ENCODE data around the gene AUTS2. TPM values are rescaled to one million over a fixed set of nuclear protein-coding genes. Genes with fewer than 3 reads are reported as not detected.

AUTS2 gene
- total and polyA plus RNA-seq, 5 donors: 7.0 to 15.4 (median 10.6) TPM

GRCh38 chr7:69989551-69989950, 391.3 kb downstream of the AUTS2 start:
- intact Hi-C loops (cut with DNase I): no loop called here
- Histone ChIP-seq H3K27ac (ENCODE audit: low read length) (no peak overlapping the region), H3K4me3 (ENCODE audit: low read length) (no peak overlapping the region), H3K27me3 (ENCODE audit: control insufficient read depth, insufficient read depth) (no peaks in the 10 kb centered on the region), H3K4me1 (ENCODE audit: control insufficient read depth, insufficient read depth, low read length) (peaks cover 4% of the 10 kb centered on the region), H3K9me3 (ENCODE audit: control insufficient read depth, low read length) (no peaks in the 10 kb centered on the region)
- ATAC-seq: no peak
- no peak for DNase-seq
- WGBS: 98% methylated on average over 5 of the region's 5 CpGs

DNA sequence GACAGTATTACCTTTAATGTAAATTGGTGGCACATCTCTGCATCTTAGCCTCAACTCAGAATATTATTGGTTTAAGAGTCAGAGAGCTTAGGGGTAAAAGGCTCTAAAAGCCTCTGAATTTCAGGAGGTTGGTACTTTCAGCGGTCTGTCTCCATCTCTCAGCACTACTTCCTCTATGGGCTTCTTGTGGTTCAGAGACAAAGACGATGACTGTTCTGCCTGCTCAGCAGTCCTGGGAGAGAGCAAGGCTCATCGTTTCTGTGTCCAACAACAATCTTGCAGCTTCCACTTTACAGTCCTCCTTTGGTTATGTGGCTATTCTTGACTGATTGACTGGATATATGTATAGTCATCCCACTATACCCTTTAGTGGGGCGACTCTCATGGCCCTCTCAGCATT, 394.7 kb downstream of the AUTS2 start:
- Histone ChIP-seq H3K27ac (ENCODE audit: low read length) (no peak overlapping the region), H3K4me3 (ENCODE audit: low read length) (no peak overlapping the region), H3K9me3 (ENCODE audit: control insufficient read depth, low read length) (no peaks in the 10 kb centered on the region), H3K4me1 (ENCODE audit: control insufficient read depth, insufficient read depth, low read length) (no peaks in the 10 kb centered on the region), H3K27me3 (ENCODE audit: control insufficient read depth, insufficient read depth) (no peaks in the 10 kb centered on the region)
- WGBS: 83% methylated on average over 4 of the region's 4 CpGs
- DNase-seq (no peak), ATAC-seq (no peak)
- intact Hi-C loops (cut with DNase I): no loop called here

DNA sequence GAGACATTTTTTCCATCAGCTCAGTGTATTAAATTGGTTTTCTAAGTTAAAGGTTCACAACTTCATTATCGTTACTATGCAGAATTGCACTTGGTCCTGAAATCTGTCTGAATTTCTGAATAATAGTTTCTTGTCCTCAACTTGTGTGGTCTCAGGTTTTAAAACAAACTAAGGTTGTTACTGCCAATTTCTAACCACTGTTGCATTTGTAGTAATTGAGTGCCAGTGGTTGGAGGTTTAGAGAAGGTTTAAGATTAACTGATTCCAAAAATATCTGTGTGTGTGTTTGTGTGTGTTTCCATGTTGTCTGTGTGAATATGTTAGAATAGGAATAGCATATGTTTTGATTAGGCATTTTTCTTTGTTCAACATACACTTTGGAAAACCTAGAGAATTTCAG, 395.9 kb downstream of the AUTS2 start:
- Histone ChIP-seq H3K27me3 (ENCODE audit: control insufficient read depth, insufficient read depth) (no peaks in the 10 kb centered on the region), H3K4me1 (ENCODE audit: control insufficient read depth, insufficient read depth, low read length) (no peaks in the 10 kb centered on the region), H3K27ac (ENCODE audit: low read length) (no peak overlapping the region), H3K9me3 (ENCODE audit: control insufficient read depth, low read length) (no peaks in the 10 kb centered on the region), H3K4me3 (ENCODE audit: low read length) (no peak overlapping the region)
- ATAC-seq: no peak
- intact Hi-C loops (cut with DNase I): no loop called here
- 94% methylated on average over 1 of the region's 1 CpG for WGBS
- DNase-seq: no peak

DNA sequence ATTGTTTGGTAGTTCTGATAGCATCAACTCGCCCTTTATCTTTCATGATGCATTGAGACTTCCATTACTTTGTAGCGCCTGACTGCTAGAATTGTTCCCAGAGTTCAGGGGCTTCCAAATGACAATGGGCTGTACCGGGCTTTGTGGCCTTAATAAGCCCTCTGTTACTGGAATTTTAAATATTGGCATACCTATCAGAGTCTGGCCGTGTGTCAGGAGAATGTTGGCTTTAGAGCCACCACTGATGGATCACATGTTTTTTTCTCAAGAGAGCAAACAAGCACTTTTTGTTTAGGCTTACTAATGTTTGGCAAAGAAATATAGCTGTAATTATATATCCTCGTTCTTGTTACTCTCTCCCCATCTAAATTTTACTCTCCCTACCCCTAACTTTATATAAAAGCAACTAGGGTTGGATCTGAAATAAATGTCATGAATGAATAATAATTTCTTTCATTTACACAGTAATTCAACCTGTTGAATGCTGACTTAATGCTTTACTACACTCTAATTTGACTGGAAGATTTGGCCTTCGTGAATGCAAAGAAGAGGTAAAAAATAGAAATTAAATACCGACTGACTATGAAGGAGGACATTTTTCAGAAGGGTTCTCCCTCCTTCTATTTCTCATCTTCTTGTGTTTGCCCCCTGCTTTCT, 396.7 kb downstream of the AUTS2 start:
- no peaks in the 10 kb centered on the region for H3K27me3 ChIP-seq (ENCODE audit: control insufficient read depth, insufficient read depth)
- no peaks in the 10 kb centered on the region for H3K9me3 ChIP-seq (ENCODE audit: control insufficient read depth, low read length)
- DNase-seq (no peak), ATAC-seq (no peak)
- H3K4me1 ChIP-seq (ENCODE audit: control insufficient read depth, insufficient read depth, low read length): no peaks in the 10 kb centered on the region
- 66% methylated on average over 7 of the region's 7 CpGs for WGBS
- H3K27ac ChIP-seq (ENCODE audit: low read length): no peak overlapping the region
- no peak overlapping the region for H3K4me3 ChIP-seq (ENCODE audit: low read length)
- intact Hi-C loops (cut with DNase I): no loop called here

DNA sequence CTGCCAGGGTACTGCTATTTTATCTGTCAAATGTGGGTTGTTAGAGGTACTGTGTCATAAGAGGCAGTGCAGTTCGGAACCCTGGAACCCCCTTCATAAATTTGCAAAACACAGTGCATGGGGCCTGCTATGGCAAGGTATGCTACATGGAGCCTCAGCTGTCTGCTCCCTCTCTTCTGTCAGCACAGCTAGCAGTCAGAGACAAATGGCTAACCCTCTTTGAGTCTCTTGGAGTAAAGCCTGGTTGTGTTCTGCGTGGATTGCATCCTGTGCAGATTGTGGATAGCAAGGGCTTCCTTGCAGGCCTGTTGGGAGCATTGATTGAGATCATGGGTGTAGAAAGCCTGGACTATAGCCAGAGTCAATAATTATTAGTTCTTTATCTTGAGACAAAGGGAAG, 397.8 kb downstream of the AUTS2 start:
- 51% methylated on average over 2 of the region's 2 CpGs for WGBS

DNA sequence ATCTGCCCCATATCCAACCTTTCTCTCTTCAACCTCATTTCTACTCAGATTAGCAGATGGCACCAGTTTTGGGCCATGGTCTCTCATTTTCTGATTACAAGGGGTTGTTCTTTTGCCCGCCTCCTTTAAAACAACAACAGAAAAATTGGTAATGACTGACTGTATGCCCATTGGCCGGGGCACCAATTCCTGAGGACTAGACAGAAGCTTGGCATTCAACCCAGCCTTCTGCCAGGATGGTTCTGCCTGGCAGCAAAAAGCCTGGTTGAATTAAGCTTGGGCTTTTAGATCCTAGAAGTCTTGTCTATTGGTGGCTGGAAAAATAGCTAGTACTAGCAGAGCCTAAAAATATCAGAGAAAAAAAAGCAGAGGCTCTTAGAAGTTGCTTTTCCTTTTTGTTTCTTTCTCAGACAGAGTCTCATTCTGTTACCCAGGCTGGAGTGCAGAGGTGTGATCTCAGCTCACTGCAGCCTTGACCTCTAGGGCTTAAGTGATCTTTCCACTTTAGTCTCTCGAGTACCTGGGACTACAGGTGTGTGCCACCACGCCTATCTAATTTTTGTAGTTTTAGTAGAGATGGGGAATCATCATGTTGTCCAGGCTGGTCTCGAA, 402.6 kb downstream of the AUTS2 start:
- no peaks in the 10 kb centered on the region for H3K27me3 ChIP-seq (ENCODE audit: control insufficient read depth, insufficient read depth)
- DNase-seq (no peak), ATAC-seq (no peak)
- H3K4me1 ChIP-seq (ENCODE audit: control insufficient read depth, insufficient read depth, low read length): no peaks in the 10 kb centered on the region
- no peak overlapping the region for H3K4me3 ChIP-seq (ENCODE audit: low read length)
- no peak overlapping the region for H3K27ac ChIP-seq (ENCODE audit: low read length)
- WGBS: 89% methylated on average over 5 of the region's 5 CpGs
- no peaks in the 10 kb centered on the region for H3K9me3 ChIP-seq (ENCODE audit: control insufficient read depth, low read length)
- intact Hi-C loops (cut with DNase I): no loop called here

More for the DNA sequence above, 397.8 kb downstream of the AUTS2 start:
- Histone ChIP-seq H3K9me3 (ENCODE audit: control insufficient read depth, low read length) (no peaks in the 10 kb centered on the region), H3K27ac (ENCODE audit: low read length) (no peak overlapping the region), H3K27me3 (ENCODE audit: control insufficient read depth, insufficient read depth) (no peaks in the 10 kb centered on the region), H3K4me3 (ENCODE audit: low read length) (no peak overlapping the region), H3K4me1 (ENCODE audit: control insufficient read depth, insufficient read depth, low read length) (no peaks in the 10 kb centered on the region)
- intact Hi-C loops (cut with DNase I): no loop called here
- ATAC-seq: peak; percentile 43 to 69
- DNase-seq: no peak

DNA sequence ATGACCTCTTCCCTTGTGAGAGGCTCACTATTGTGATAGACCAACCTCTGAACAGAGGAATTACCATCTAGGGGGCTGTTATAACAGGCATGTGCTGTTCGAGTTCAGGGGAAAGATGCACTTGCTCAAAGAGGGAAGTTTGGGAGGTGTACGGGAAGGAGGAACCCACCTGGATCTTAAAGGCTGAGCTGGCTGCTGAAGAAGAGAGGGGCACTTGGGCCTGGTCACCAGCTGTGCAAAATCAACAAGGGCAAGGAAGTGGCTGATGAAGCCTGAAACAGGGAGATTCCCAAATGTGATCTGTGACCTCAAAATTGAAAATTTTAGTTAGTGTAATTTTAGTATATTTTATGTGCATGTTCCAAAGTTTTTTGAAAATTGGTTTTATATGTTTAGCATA, 407.2 kb downstream of the AUTS2 start:
- DNase-seq (no peak), ATAC-seq (no peak)
- intact Hi-C loops (cut with DNase I): no loop called here
- no peak overlapping the region for H3K4me3 ChIP-seq (ENCODE audit: low read length)
- H3K9me3 ChIP-seq (ENCODE audit: control insufficient read depth, low read length): no peaks in the 10 kb centered on the region
- H3K27me3 ChIP-seq (ENCODE audit: control insufficient read depth, insufficient read depth): no peaks in the 10 kb centered on the region
- H3K4me1 ChIP-seq (ENCODE audit: control insufficient read depth, insufficient read depth, low read length): no peaks in the 10 kb centered on the region
- 86% methylated on average over 2 of the region's 2 CpGs for WGBS
- H3K27ac ChIP-seq (ENCODE audit: low read length): no peak overlapping the region

GRCh38 chr7:70005891-70006260, 407.6 kb downstream of the AUTS2 start:
- no peak for DNase-seq
- no peak for ATAC-seq
- WGBS: 72% methylated on average over 7 of the region's 7 CpGs
- Histone ChIP-seq H3K27ac (ENCODE audit: low read length) (no peak overlapping the region), H3K27me3 (ENCODE audit: control insufficient read depth, insufficient read depth) (no peaks in the 10 kb centered on the region), H3K9me3 (ENCODE audit: control insufficient read depth, low read length) (no peaks in the 10 kb centered on the region), H3K4me1 (ENCODE audit: control insufficient read depth, insufficient read depth, low read length) (no peaks in the 10 kb centered on the region), H3K4me3 (ENCODE audit: low read length) (no peak overlapping the region)
- intact Hi-C loops (cut with DNase I): no loop called here

- DNase-seq (no peak), ATAC-seq (no peak)
- WGBS: 21% methylated on average over 9 of the region's 9 CpGs
- H3K4me3 ChIP-seq (ENCODE audit: low read length): no peak overlapping the region
- H3K27ac ChIP-seq (ENCODE audit: low read length): no peak overlapping the region
- no peaks in the 10 kb centered on the region for H3K9me3 ChIP-seq (ENCODE audit: control insufficient read depth, low read length)
- no peaks in the 10 kb centered on the region for H3K27me3 ChIP-seq (ENCODE audit: control insufficient read depth, insufficient read depth)
- intact Hi-C loops (cut with DNase I): no loop called here
- no peaks in the 10 kb centered on the region for H3K4me1 ChIP-seq (ENCODE audit: control insufficient read depth, insufficient read depth, low read length)
Observed at GRCh38 chr7:70006261-70006920, 408.1 kb downstream of the AUTS2 start.

GRCh38 chr7:70008466-70008865, 410.2 kb downstream of the AUTS2 start:
- DNase-seq (no peak), ATAC-seq (no peak)
- intact Hi-C loops (cut with DNase I): no loop called here
- Histone ChIP-seq H3K27ac (ENCODE audit: low read length) (no peak overlapping the region), H3K4me1 (ENCODE audit: control insufficient read depth, insufficient read depth, low read length) (no peaks in the 10 kb centered on the region), H3K27me3 (ENCODE audit: control insufficient read depth, insufficient read depth) (no peaks in the 10 kb centered on the region), H3K4me3 (ENCODE audit: low read length) (no peak overlapping the region), H3K9me3 (ENCODE audit: control insufficient read depth, low read length) (no peaks in the 10 kb centered on the region)
- 94% methylated on average over 4 of the region's 4 CpGs for WGBS

DNA sequence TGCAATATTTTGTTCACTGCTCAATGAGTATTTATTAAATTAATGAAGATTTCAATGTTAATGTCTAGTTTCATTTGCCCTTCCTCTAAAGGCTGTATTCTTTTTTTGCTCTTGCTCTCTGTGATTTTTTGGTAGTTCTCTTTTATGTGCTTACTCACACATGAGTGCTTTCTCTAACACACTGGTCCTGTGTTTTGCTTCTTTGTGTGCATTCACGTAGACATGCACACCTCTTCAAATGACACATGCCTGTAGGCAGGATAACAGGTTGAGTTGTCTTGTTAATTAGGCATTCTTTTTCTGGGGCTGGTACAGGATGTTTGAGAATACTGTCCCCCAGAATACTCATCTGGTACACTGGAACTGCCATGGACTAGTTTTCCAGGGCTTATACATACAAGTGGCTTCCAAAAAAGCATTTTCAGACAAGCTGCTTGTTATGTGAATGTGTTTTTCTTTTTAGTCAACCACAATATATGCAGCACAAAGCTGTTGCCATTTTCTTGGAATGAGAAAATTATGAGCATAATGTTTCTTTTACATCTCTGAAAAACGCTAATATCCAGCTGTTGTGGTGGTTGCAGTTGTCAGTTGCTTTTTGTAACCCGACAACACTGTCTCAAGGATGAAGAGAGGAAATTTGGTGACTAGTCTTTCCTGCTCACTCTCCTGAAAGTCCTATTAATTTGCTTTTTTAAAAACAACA, 416.4 kb downstream of the AUTS2 start:
- intact Hi-C loops (cut with DNase I): loop anchor here in 1 of 4 donors (10.0 kb wide), 1 partner anchor 60 kb away; no protein-coding TSS in a partner anchor
- no peak for ATAC-seq
- Histone ChIP-seq H3K9me3 (ENCODE audit: control insufficient read depth, low read length) (no peaks in the 10 kb centered on the region), H3K4me1 (ENCODE audit: control insufficient read depth, insufficient read depth, low read length) (no peaks in the 10 kb centered on the region), H3K27ac (ENCODE audit: low read length) (no peak overlapping the region), H3K27me3 (ENCODE audit: control insufficient read depth, insufficient read depth) (no peaks in the 10 kb centered on the region), H3K4me3 (ENCODE audit: low read length) (no peak overlapping the region)
- WGBS: 63% methylated on average over 3 of the region's 3 CpGs
- DNase-seq: no peak

Data from right cardiac atrium (tissue), 5 donors.